Measurements from ENCODE around the gene TIFAB.

GRCh38 chr5:135417083-135417482, 35.1 kb downstream of the TIFAB start:
- TF ChIP-seq CTCF (IDR thresholded peaks at IDR 0.05): no peak
- TF ChIP-seq POLR2AphosphoS5 (IDR thresholded peaks at IDR 0.05): no peak
- TF ChIP-seq EP300 (IDR thresholded peaks at IDR 0.05): no peak
- TF ChIP-seq POLR2A (IDR thresholded peaks at IDR 0.05): no peak

Measured in suprapubic skin (tissue), 4 donors.